Skeletal muscle satellite cell (primary cell): ENCODE data around the gene CDC42SE2.
"Not testable (repeated sequence)": the region's sequence is repeated elsewhere in the genome, so short reads cannot be mapped to it uniquely, and the experiment has no call there.

ENCODE experiments used
- H3K27me3 ChIP-seq: 2 replicates; pipeline ENCODE4 v1.7.0; 2013; ENCODE audit warnings: low read length; ENCODE audit not compliant: control insufficient read depth, insufficient read depth
- H3K36me3 ChIP-seq: 2 replicates; pipeline ENCODE4 v1.7.0; 2013; ENCODE audit warnings: mild to moderate bottlenecking, control low read depth, low read length; ENCODE audit not compliant: insufficient read depth
- H3K4me1 ChIP-seq: 2 replicates; pipeline ENCODE4 v1.7.0; 2013; ENCODE audit warnings: low read length; ENCODE audit not compliant: control insufficient read depth, insufficient read depth
- H3K4me2 ChIP-seq: 2 replicates; pipeline ENCODE4 v1.7.0; 2013; ENCODE audit warnings: mild to moderate bottlenecking, low read length
- H3K4me3 ChIP-seq: 2 replicates; pipeline ENCODE4 v1.7.0; 2013; ENCODE audit warnings: low read length
- H3K9ac ChIP-seq: 2 replicates; pipeline ENCODE4 v1.7.0; 2013; ENCODE audit warnings: mild to moderate bottlenecking, low read depth, low read length, moderate library complexity
- H3K9me3 ChIP-seq: replicated peaks from 2 replicates; pipeline ENCODE4 v1.7.0; 2013; ENCODE audit warnings: mild to moderate bottlenecking, control low read depth, low read length

CDC42SE2 gene

DNA sequence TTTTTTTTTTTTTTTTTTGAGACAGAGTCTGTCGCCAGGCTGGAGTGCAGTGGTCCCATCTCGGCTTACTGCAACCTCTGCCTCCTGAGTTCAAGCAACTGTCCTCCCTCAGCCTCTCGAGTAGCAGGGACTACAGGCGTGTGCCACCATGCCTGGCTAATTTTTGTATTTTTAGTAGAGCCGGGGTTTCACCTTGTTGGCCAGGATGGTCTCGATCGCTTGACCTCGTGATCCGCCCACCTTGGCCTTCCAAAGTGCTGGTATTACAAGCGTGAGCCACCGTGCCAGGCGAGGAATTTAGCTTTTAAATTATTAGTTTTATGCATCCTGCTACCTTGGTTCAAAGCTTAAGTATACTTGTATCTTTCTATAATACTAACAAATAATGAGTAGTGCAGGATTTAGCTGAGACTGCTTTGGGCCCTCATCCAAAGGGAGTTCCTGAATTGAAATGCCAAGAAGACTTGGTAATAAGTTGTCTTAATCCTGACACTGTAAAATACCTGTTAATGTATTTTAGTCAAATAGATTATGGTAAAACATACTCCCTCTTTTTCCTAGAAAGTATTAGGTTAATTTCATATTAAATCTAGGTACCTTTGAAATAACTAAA, 5.0 kb downstream of the CDC42SE2 start:
- no peaks in the 10 kb centered on the region for H3K27me3 ChIP-seq
- no peak overlapping the region for H3K9ac ChIP-seq
- no peaks in the 10 kb centered on the region for H3K36me3 ChIP-seq
- H3K4me2 ChIP-seq, result no peak overlapping the region
- peaks cover 20% of the 10 kb centered on the region for H3K4me1 ChIP-seq
- H3K4me3 ChIP-seq, result no peak overlapping the region
- H3K9me3 ChIP-seq, result no peaks in the 10 kb centered on the region

DNA sequence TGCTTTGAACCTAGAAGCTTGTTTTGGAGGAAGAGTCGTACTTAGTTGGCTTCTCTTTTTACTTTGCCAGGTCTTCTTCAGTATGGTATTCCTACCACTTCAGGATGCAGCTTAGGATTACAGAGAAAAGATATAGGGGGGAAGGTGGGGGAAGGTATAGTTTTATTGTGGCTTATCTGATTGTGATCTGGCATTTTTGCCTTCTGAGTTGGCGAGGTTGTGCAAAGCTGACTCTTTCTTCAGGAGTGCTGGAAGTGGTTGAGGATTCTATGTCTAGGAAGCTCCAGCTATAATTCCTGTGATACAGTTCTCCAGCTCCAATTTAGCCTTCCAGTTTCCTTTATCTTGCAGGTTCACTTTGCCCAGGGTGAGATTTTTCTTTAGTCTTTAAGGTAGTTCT, 7.0 kb downstream of the CDC42SE2 start:
- H3K9ac ChIP-seq, result no peak overlapping the region
- no peak overlapping the region for H3K4me3 ChIP-seq
- no peaks in the 10 kb centered on the region for H3K36me3 ChIP-seq
- peaks cover 13% of the 10 kb centered on the region for H3K4me1 ChIP-seq
- no peaks in the 10 kb centered on the region for H3K9me3 ChIP-seq
- H3K27me3 ChIP-seq, result no peaks in the 10 kb centered on the region
- peak overlapping the region; percentile 41 for H3K4me2 ChIP-seq

GRCh38 chr5:131271888-131272287, 8.0 kb downstream of the CDC42SE2 start:
- H3K27me3 ChIP-seq, H3K9me3 ChIP-seq, H3K9ac ChIP-seq, H3K4me2 ChIP-seq, H3K4me3 ChIP-seq, H3K36me3 ChIP-seq, H3K4me1 ChIP-seq: not testable (repeated sequence)

DNA sequence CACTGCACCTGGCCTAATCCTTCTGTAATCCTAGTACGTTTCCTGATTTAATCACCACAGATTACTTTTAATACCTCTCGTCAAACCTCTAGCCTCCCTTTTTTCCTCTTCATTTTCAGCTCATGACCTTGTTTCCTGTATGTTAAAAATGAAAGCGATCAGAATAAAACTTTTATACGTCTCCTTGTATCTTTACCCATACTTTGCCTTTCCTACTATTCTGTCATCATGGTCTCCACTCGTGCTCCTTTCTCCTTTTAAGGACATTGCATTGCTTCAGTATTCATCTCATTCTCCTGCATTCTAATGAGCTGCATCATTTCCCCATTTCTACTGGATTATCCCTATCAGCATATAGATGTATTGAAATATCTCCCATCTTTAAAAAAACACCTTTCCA, 8.5 kb downstream of the CDC42SE2 start:
- H3K4me1 ChIP-seq, result peaks cover 10% of the 10 kb centered on the region
- H3K27me3 ChIP-seq, result no peaks in the 10 kb centered on the region
- H3K4me2 ChIP-seq, result no peak overlapping the region
- H3K9me3 ChIP-seq, result no peaks in the 10 kb centered on the region
- H3K9ac ChIP-seq, result no peak overlapping the region
- no peaks in the 10 kb centered on the region for H3K36me3 ChIP-seq
- no peak overlapping the region for H3K4me3 ChIP-seq

- H3K9me3 ChIP-seq, result no peaks in the 10 kb centered on the region
- H3K27me3 ChIP-seq, result no peaks in the 10 kb centered on the region
- H3K36me3 ChIP-seq, result no peaks in the 10 kb centered on the region
- peaks cover 10% of the 10 kb centered on the region for H3K4me1 ChIP-seq
- no peak overlapping the region for H3K4me2 ChIP-seq
- H3K9ac ChIP-seq, result no peak overlapping the region
- no peak overlapping the region for H3K4me3 ChIP-seq
These were observed 8.9 kb downstream of the CDC42SE2 start for GRCh38 chr5:131272724-131273123.

DNA sequence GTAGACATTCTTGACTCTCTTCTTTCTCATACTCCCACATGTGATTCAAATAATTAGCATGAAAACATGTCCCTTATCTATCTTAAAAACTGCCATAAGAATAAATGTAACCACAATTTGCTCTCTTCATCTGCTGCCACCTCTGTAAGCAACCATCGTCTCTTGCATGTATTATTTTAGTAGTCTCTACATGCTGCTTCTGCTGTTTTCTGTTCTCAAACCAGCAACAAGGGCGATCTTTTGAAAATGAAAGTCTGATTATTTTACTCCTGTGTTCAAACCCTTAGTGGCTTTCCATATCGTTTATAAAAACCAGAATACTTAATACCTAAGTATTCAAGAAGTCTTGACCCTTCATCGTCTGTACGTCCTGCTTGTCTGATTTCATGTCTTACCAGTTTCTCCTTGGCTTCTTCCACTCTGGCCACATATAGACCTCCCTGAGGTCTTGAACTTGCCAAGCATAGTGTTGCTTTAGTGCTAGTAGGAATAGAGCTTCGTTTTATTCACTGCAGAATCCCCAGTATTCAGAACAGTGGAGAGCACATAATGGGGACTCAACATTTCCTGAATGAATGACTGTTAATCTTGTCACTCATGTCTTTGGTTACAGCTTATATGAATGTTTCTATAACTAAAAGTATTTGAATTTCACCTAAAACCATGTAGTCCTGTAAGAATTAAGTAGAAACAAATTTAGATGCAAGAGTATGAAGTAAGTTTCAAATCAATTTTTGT, 10.6 kb downstream of the CDC42SE2 start:
- no peaks in the 10 kb centered on the region for H3K9me3 ChIP-seq
- no peaks in the 10 kb centered on the region for H3K27me3 ChIP-seq
- no peaks in the 10 kb centered on the region for H3K36me3 ChIP-seq
- peaks cover 10% of the 10 kb centered on the region for H3K4me1 ChIP-seq
- H3K4me3 ChIP-seq, result no peak overlapping the region
- no peak overlapping the region for H3K4me2 ChIP-seq
- H3K9ac ChIP-seq, result no peak overlapping the region

DNA sequence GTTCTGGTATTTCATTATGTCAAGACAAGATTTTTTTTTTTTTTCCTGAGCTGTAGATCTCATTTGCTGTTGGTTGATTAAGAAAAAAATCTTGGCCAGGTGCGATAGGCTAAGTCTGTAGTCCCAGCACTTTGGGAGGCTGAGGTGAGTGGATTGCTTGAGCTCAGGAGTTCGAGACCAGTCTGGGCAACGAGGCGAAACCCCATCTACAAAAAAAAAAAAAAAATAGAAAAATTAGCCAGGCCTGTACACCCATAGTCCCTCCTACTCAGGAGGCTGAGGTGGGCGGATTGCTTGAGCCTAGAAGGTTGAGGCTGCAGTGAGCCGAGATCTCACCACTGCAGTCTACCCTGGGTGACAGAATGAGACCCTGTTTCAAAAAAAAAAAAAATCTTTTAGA, 12.2 kb downstream of the CDC42SE2 start:
- Histone ChIP-seq H3K4me1 (peaks cover 10% of the 10 kb centered on the region), H3K36me3 (no peaks in the 10 kb centered on the region), H3K9ac (no peak overlapping the region), H3K9me3 (no peaks in the 10 kb centered on the region), H3K4me3 (no peak overlapping the region), H3K4me2 (no peak overlapping the region), H3K27me3 (no peaks in the 10 kb centered on the region)

DNA sequence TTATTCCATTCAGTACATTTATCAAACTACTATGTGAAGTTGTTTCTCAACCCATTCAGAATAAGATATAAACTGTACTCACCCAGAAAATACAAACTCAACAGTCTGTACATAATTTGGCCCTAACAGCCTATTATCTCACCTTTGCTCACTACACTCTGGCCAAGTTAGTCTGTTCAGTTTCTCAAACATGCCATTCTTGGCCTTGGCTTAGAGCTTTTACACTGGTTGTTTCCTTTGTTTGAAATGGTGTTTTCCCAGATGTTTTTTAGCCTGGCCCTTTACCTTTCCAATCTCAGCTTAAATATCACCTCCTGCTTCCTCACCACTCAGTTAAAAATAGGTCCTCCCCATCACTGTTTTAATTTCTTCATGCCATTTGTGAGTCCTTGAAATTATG, 13.6 kb downstream of the CDC42SE2 start:
- H3K4me1 ChIP-seq, result peaks cover 21% of the 10 kb centered on the region
- H3K27me3 ChIP-seq, result no peaks in the 10 kb centered on the region

GRCh38 chr5:131277875-131278740, 14.3 kb downstream of the CDC42SE2 start:
- Histone ChIP-seq H3K36me3 (no peaks in the 10 kb centered on the region), H3K9me3 (no peaks in the 10 kb centered on the region), H3K9ac (no peak overlapping the region), H3K4me1 (peaks cover 21% of the 10 kb centered on the region), H3K27me3 (no peaks in the 10 kb centered on the region), H3K4me3 (no peak overlapping the region), H3K4me2 (no peak overlapping the region)

More for the DNA sequence above, 13.6 kb downstream of the CDC42SE2 start:
- no peaks in the 10 kb centered on the region for H3K36me3 ChIP-seq
- H3K9me3 ChIP-seq, result no peaks in the 10 kb centered on the region
- H3K4me3 ChIP-seq, result no peak overlapping the region
- no peak overlapping the region for H3K9ac ChIP-seq
- H3K4me2 ChIP-seq, result no peak overlapping the region

DNA sequence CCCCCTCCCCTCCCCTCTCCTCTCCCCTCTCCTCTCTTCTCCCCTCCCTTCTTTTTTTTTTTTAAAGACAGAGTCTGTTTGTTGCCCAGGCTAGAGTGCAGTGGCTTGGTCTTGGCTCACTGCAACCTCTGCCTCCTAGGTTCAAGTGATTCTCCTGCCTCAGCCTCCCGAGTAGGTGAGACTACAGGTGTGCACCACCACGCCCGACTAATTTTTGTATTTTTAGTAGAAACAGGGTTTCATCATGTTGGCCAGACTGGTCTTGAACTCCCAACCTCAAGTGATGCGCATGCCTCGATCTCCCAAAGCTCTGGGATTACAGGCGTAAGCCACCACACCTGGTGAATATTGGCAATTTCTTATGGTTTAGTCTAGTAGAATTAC, 14.9 kb downstream of the CDC42SE2 start:
- H3K4me1 ChIP-seq, result peaks cover 21% of the 10 kb centered on the region
- H3K27me3 ChIP-seq, H3K4me2 ChIP-seq, H3K9ac ChIP-seq, H3K36me3 ChIP-seq, H3K9me3 ChIP-seq, H3K4me3 ChIP-seq: not testable (repeated sequence)

DNA sequence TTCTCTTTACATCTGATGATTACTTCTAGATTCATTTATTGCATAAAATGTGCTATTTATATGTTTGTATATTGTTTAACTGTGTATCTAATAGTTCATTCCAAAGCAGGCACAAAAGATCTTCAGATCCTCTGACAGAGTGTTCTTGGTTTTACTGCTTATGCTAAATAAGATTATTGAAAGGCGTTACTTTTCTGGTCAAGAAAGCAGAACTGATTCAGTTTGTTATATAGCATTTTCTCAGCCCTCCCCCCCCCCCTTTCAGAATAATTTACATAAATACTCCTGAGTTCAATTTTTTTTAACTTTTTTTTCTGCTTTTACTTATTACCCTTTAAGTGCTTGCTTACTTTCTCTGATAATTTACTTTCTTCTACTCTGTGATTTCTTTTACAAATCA, 15.4 kb downstream of the CDC42SE2 start:
- Histone ChIP-seq H3K36me3 (no peaks in the 10 kb centered on the region), H3K27me3 (no peaks in the 10 kb centered on the region), H3K4me2 (no peak overlapping the region), H3K4me3 (no peak overlapping the region), H3K9ac (no peak overlapping the region), H3K4me1 (peaks cover 21% of the 10 kb centered on the region), H3K9me3 (no peaks in the 10 kb centered on the region)
